DMS153 treated with DMSO at 0.1 percent for 48 hours (cell line): ENCODE data around the gene KCNE1.
"Not testable (repeated sequence)": the region's sequence is repeated elsewhere in the genome, so short reads cannot be mapped to it uniquely, and the experiment has no call there.

Experiments
- DNase-seq: peaks from one replicate; lab custom pipeline; 2025; ENCODE audit not compliant: unreplicated experiment; lab: John Stamatoyannopoulos, UW

The KCNE1 gene

GRCh38 chr21:34511787-34512455 is at the start of gene KCNE1:
Gene KCNE1, minus strand, starts transcription at chr21:34512210. Its CDS starts 62,576 bp downstream, at chr21:34449634.
- no peak for DNase-seq

- DNase-seq = no peak
Observed at GRCh38 chr21:34561806-34562205, 49.8 kb upstream of the KCNE1 start.

- DNase-seq = no peak
Observed at GRCh38 chr21:34560609-34561008, 48.6 kb upstream of the KCNE1 start.

- no peak for DNase-seq
Observed at GRCh38 chr21:34560021-34560420, 48.0 kb upstream of the KCNE1 start.

GRCh38 chr21:34559089-34559631 is 47.1 kb upstream of the KCNE1 start:
- DNase-seq = no peak

GRCh38 chr21:34558166-34558565 is 46.2 kb upstream of the KCNE1 start:
- DNase-seq = no peak

- no peak for DNase-seq
Observed at GRCh38 chr21:34557261-34557660, 45.3 kb upstream of the KCNE1 start.

GRCh38 chr21:34554670-34555069 is 42.7 kb upstream of the KCNE1 start:
- DNase-seq = not testable (repeated sequence)

GRCh38 chr21:34554227-34554626 is 42.2 kb upstream of the KCNE1 start:
- no peak for DNase-seq

- no peak for DNase-seq
Observed at GRCh38 chr21:34553151-34553952, 41.3 kb upstream of the KCNE1 start.

GRCh38 chr21:34552360-34553098 is 40.5 kb upstream of the KCNE1 start:
- DNase-seq = no peak

GRCh38 chr21:34550182-34550799 is 38.3 kb upstream of the KCNE1 start:
- no peak for DNase-seq

GRCh38 chr21:34548781-34549376 is 36.9 kb upstream of the KCNE1 start:
- no peak for DNase-seq

GRCh38 chr21:34546542-34546941 is 34.5 kb upstream of the KCNE1 start:
- DNase-seq = no peak

GRCh38 chr21:34545079-34545884 is 33.3 kb upstream of the KCNE1 start:
- DNase-seq = no peak

- no peak for DNase-seq
Observed at GRCh38 chr21:34544032-34544496, 32.1 kb upstream of the KCNE1 start.

GRCh38 chr21:34543017-34543416 is 31.0 kb upstream of the KCNE1 start:
- no peak for DNase-seq

- no peak for DNase-seq
Observed at GRCh38 chr21:34540206-34540605, 28.2 kb upstream of the KCNE1 start.

- no peak for DNase-seq
Observed at GRCh38 chr21:34537838-34538237, 25.8 kb upstream of the KCNE1 start.

- no peak for DNase-seq
Observed at GRCh38 chr21:34536820-34537219, 24.8 kb upstream of the KCNE1 start.
